GM12801 (cell line): Measurements from ENCODE around the gene KCNK17.

ENCODE experiments used
- CTCF ChIP-seq: IDR thresholded peaks from one replicate; pipeline ENCODE4 v1.5.1; 2011; ENCODE audit warnings: control low read depth; ENCODE audit not compliant: insufficient read length; ENCODE audit errors: extremely low read depth

Gene KCNK17

DNA sequence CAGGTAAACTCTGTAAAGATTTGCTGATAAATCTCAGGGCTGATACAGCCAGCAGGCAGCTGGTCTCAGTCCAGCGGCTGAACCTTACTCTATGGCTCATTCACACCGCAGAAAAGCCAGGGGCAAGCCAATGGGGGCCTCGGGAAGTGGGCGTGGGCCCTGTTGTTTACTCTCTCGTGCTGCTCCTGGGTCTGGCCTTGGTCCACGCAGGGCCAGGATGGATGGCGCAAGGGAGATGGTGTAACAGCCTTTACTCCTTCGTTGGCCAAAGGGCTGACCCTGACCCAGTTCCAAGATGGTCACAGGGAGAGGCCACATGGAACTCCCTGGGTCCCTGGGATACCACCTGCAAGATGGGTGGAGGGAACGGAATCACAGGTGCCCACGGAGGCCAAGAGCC, 16.2 kb downstream of the KCNK17 start:
- TF ChIP-seq CTCF: no peak

DNA sequence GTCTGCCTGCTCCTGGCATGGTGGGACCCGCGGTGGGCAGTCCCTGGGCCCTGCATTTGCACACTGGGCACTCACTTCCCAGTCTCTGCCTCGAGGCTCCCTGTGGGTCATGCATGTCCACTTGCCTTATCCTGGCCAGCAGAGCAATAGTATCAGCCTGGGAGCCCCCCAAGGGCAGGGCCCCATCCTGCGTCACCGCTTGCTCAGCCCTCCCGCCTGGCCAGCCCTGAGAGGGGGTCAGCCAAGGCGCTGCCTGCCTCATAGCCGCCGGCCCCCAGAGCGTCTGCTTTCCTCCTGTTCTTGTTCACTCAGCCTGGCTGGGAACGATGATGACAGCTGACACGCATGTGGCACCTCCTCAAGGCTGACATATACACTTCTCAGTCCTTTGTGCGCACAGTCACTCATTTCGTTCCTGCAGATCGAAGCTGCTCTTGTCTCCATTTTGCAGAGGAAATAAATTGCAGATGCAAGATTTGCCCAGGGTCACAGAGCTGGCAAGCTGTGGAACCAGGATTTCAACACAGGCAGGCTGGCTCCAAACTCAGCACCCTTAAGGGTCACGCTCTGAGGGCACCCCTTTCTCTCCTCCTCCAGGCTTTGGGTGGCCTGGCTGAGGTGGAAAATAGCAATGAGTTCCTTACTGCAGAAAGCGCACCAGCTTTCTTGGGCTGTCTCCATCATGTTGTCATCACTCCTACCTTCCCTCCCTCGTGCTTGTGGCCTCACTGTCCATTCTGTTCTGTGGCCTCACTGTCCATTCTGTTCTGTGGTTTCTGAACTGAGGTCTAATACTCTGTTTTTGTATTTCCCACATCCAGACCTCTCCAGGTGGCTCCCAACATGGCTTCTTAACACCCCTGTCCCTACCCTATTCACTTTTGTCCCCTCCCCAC, 17.2 kb downstream of the KCNK17 start:
- TF ChIP-seq CTCF: no peak

DNA sequence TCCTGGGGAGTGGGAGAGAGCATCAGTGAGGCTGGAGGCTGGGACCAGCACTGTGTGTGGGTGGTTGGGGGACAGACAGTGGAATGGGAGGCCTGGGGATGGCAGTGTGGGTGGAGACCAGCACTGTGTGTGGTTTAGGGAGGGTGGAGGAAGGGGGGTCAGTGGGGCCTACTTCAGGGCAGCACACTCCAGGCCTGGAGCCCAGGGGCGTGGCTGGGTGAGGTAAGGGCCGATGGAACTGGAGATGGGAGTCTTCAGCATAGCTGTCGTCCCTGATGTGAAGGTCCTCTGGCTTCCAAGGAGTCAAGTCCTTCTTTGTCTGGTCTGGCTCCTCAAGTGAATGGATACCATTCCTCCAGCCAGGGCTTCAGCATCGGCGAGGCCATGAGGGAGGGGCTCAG, 18.6 kb downstream of the KCNK17 start:
- no peak for TF ChIP-seq CTCF

DNA sequence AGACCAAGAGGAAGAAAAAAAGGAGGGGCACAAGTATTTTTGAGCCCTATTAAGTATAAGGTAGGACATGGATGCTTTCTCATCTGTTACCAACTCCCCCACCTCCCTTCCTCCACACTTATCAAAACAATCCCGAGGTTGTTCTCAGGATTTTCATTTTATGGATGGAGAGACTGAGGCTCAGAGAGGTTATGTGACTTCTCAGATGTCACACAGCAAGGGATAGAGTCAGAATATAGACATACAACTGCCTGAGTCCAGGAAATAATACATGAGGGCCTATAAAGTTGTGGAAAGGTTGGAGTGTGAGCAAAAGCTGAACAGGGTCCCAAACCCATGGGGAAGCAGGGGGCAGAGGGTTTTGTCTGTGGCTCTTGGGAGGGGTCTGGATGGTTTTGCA, 19.3 kb downstream of the KCNK17 start:
- TF ChIP-seq CTCF: no peak

DNA sequence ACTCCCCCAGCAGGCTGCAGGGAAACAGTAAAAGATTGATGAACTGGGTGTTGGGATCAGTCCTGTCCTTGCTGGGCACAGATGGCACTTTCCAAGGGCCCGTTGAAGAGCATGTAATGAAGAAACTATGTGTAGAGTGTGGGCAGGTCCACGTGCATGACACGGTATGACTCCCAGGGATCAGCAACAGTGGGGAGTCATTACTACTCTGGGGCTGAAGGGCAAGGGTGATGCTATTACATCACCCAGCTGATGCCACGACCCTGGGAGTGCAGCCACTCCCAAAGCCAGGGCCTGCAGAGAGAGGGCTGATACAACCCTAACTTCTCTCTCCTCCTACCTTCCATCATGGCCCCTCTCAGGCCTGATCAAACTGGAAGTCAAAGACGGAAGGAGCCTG, 20.1 kb downstream of the KCNK17 start:
- no peak for TF ChIP-seq CTCF

DNA sequence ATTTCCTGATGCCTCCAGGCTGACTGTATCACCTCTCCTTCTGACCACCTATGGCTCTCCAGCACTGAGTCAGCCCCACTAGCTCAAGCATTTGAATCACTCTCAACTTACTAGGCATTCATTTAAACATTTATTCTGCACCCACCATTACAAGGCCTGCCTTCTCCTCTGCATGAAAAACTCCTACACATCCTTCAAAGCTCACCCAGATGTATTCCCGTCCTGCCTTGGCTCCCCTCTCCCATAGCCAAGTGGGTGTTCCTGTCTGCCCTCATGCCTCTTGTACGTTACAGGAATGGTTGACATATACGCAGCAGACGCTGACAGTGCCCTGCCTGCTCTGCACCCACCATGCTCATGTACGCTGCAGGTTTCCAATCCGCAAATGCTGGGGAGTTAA, 21.6 kb downstream of the KCNK17 start:
- TF ChIP-seq CTCF: no peak

DNA sequence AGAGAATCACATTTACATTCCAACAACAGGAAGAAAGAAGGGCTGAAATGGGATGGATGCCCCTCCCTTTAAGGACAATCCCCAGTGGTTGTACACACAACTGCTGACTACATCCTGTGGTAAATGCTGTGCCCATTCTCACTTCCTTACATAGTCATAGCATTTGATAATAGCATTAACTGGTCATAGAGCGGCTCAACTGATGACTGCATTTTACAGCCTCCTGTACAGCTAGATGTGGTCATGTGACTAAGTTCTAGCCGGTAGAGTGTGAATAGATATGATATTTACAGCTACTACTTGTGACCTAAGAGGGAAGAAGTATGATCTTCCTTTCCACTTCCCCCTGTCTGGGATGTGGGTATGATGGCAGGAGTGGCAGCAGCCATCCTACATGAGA, 24.7 kb downstream of the KCNK17 start:
- TF ChIP-seq CTCF: no peak
